Upper lobe of left lung (tissue), 6 donors: ENCODE measurements around the gene SIAH1. TPM values are rescaled to one million over a fixed set of nuclear protein-coding genes. Genes with fewer than 3 reads are reported as not detected.
A peak's percentile ranks its signal among the peaks of the same experiment; 100 is the strongest.

Experiments used
- ATAC-seq, 2 donors: fragments of 200-7000 bp; cut with Tn5 transposase; one replicate each; pipeline ENCODE4 v1.9.1; 2022; ENCODE audit warnings: mild to moderate bottlenecking in 2 of 2, moderate library complexity in 2 of 2; ENCODE audit not compliant: low FRiP score in 2 of 2
- DNase-seq, 2 donors: peaks; one replicate each; pipeline ENCODE4 v3.0.0-alpha.2; 2019 to 2020
- H3K27ac ChIP-seq, 4 donors: fragments of 200-600 bp; sonication (generic); one replicate each; pipeline ENCODE4 v1.5.1; 2016 to 2019
- H3K27me3 ChIP-seq, 4 donors: fragments of 200-600 bp; sonication (generic); one replicate each; pipeline ENCODE4 v1.5.1; 2017 to 2019
- H3K36me3 ChIP-seq, 4 donors: fragments of 200-600 bp; sonication (generic); one replicate each; pipeline ENCODE4 v1.5.1; 2016 to 2019
- H3K4me1 ChIP-seq, 4 donors: fragments of 200-600 bp; sonication (generic); one replicate each; pipeline ENCODE4 v1.5.1; 2018 to 2019
- H3K4me3 ChIP-seq, 4 donors: fragments of 200-600 bp; sonication (generic); one replicate each; pipeline ENCODE4 v1.5.1; 2017 to 2019; ENCODE audit warnings: mild to moderate bottlenecking in 2 of 4, moderate library complexity in 1 of 4
- H3K9me3 ChIP-seq, 4 donors: fragments of 200-600 bp; sonication (generic); one replicate each; pipeline ENCODE4 v1.5.1; 2018 to 2019
- EP300 ChIP-seq, 4 donors: sonication (generic); formaldehyde crosslinking; IDR thresholded peaks; one replicate each; pipeline ENCODE4 v1.5.1; 2017; ENCODE audit warnings: antibody characterized with exemption in 4 of 4, control low read depth in 2 of 4
- POLR2A ChIP-seq, 4 donors: fragments of 450-650 bp; IDR thresholded peaks; one replicate each; pipeline ENCODE4 v1.5.1; 2016 to 2017; ENCODE audit warnings: antibody characterized with exemption in 4 of 4, mild to moderate bottlenecking in 2 of 4
- POLR2AphosphoS5 ChIP-seq, 2 donors: sonication (generic); formaldehyde crosslinking; IDR thresholded peaks; one replicate each; pipeline ENCODE4 v1.5.1; 2017; ENCODE audit warnings: antibody characterized with exemption in 2 of 2
- WGBS, 2 donors: methylation state at CpG; one replicate each; pipeline ENCODE4 v1.1.5; 2017 to 2018; 5-methylcytosine and 5-hydroxymethylcytosine counted together
- total RNA-seq, 6 donors: library from RNA; depleted of rRNA in 4 of 6; stranded (reverse); fragments of >200 nt in 4 of 6; gene quantifications; one replicate each; pipeline versions ENCODE4 v1.1.0 to v1.2.1, GENCODE V29; 2016 to 2021
- TF ChIP-seq, protein P1 (sequence below), 6 experiments: fragments of 450-650 bp in 4 of 6; fragments of 200-600 bp in 2 of 6; sonication (generic) in 2 of 6; IDR thresholded peaks; one replicate each; pipeline ENCODE4 v1.5.1; 2016 to 2019; ENCODE audit warnings: antibody characterized with exemption in 6 of 6
- donor health status: DM: no; HTN: no; CAD: no; lungs with moderate emphysema.
- donor health status: DM: no; HTN: yes; CAD: no; lungs with severe emphysema.

SIAH1 gene
- total RNA-seq, 6 donors from 2014 or later, result 19.4 to 45.1 (median 24.9) TPM

DNA sequence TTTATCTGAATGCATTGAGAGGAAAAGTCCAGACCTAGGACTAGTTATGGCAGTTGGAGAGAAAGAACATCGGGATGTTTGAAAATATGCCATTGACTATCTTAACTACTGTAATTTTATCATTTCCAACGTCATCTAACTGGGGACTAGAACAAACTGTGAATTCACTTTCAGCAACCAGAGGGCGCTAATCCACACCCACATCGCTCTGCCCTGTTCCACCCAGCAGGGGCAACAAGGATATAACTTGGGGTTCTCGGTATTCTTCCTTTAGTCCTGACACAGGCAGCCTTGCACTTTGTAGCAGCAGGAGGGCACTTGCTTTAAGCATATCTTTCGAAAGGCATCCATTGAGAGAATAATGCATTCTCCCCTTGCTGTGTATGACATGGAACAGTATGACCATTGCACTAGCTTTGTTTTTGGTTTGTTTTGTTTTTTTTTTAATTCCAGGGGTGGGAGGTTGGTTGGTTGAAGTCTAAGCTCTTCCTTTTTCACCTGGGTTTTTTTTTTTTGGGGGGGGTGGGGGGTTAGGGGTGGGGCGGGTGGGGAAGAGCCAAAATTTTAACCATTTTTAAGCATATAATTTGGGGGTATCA, 31.5 kb downstream of the SIAH1 start:
- Histone ChIP-seq H3K9me3 (no peaks in the 10 kb centered on the region), H3K36me3 (peaks cover 11 to 66% (median 23%) of the 10 kb centered on the region in 4 donors), H3K27me3 (no peaks in the 10 kb centered on the region), H3K27ac (no peak overlapping the region), H3K4me1 (peaks cover 0 to 6% (median 4%) of the 10 kb centered on the region in 4 donors), H3K4me3 (no peak overlapping the region)
- TF ChIP-seq EP300 (IDR thresholded peaks at IDR 0.05) (no peak), POLR2A (IDR thresholded peaks at IDR 0.05) (no peak), POLR2AphosphoS5 (IDR thresholded peaks at IDR 0.05) (no peak)
- TF ChIP-seq, protein P1, sequence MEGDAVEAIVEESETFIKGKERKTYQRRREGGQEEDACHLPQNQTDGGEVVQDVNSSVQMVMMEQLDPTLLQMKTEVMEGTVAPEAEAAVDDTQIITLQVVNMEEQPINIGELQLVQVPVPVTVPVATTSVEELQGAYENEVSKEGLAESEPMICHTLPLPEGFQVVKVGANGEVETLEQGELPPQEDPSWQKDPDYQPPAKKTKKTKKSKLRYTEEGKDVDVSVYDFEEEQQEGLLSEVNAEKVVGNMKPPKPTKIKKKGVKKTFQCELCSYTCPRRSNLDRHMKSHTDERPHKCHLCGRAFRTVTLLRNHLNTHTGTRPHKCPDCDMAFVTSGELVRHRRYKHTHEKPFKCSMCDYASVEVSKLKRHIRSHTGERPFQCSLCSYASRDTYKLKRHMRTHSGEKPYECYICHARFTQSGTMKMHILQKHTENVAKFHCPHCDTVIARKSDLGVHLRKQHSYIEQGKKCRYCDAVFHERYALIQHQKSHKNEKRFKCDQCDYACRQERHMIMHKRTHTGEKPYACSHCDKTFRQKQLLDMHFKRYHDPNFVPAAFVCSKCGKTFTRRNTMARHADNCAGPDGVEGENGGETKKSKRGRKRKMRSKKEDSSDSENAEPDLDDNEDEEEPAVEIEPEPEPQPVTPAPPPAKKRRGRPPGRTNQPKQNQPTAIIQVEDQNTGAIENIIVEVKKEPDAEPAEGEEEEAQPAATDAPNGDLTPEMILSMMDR (IDR thresholded peaks at IDR 0.05), result peak; percentile 81 to 92 (median 86)
- WGBS, 2 donors, result 17 to 28% methylated on average over 7 of the region's 7 CpGs
- peak; percentile 86 to 90 for ATAC-seq
- peak in 1 of 2 donors; percentile 71 for DNase-seq

DNA sequence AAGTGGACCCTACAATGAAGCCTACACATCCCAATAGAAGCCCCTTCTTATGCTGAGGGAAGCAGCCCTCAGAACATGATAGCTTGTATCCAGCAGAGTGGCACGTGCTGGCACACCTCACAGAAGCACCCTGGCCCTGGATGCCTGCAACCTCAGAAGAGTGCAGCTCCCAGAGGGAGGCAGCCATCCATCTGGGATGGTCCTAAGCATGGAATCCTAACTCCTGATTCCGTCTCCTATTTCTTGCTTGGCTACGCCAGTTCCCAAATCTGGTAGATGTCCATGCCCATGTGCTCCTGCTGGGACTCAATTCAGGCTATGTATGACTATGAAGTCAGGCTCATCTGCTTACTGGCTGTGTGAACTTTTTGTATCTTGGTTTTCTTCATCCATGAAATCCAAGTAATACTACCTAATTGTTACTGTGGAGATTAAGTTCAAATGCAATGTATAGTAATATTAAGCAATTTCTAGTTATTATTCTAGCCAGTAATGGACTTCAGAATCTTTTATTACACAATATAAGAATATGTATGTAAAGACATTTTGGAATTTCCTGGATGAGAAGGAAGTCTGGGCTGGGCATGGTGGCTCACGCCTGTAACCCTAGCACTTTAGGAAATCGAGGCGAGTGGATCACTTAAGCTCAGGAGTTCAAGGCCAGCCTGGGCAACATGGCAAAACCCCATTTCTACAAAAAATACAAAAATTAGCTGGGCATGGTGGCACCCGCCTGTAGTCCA, 32.4 kb downstream of the SIAH1 start:
- no peaks in the 10 kb centered on the region for H3K27me3 ChIP-seq
- no peak for TF ChIP-seq EP300 (IDR thresholded peaks at IDR 0.05)
- TF ChIP-seq, protein P1 (IDR thresholded peaks at IDR 0.05), result no peak
- no peak for TF ChIP-seq POLR2AphosphoS5 (IDR thresholded peaks at IDR 0.05)
- H3K9me3 ChIP-seq, result no peaks in the 10 kb centered on the region
- DNase-seq, result no peak
- H3K4me3 ChIP-seq, result no peak overlapping the region
- H3K27ac ChIP-seq, result no peak overlapping the region
- WGBS, 2 donors, result 75 to 85% methylated on average over 7 of the region's 7 CpGs
- peaks cover 0 to 6% (median 4%) of the 10 kb centered on the region in 4 donors for H3K4me1 ChIP-seq
- ATAC-seq, result peak in 1 of 2 donors; percentile 4
- H3K36me3 ChIP-seq, result peaks cover 11 to 74% (median 23%) of the 10 kb centered on the region in 4 donors

DNA sequence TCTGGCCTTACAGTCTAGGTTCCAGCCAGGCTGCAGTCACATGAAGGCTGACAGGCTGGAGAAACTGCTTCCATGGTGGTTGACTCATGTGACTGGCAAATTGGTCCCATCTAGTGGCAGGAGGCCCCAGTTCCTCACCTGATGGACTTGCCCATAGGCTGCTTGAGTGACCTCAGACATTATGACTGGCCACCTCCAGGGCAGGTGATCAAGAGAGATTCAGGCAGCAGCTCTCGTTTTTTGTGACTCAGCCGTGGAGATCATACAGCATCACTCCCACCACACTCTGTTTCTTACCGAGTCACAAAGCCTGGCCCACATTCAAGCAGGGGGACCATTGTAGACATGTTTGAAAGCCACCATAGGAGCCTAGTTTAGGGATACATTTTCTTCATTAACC, 34.5 kb downstream of the SIAH1 start:
- DNase-seq (no peak), ATAC-seq (no peak)
- Histone ChIP-seq H3K4me3 (no peak overlapping the region), H3K4me1 (peaks cover 0 to 9% (median 4%) of the 10 kb centered on the region in 4 donors), H3K27me3 (no peaks in the 10 kb centered on the region), H3K27ac (no peak overlapping the region), H3K9me3 (no peaks in the 10 kb centered on the region), H3K36me3 (peaks cover 11 to 70% (median 25%) of the 10 kb centered on the region in 4 donors)
- TF ChIP-seq EP300 (IDR thresholded peaks at IDR 0.05), result no peak
- TF ChIP-seq, protein P1 (IDR thresholded peaks at IDR 0.05), result no peak
- TF ChIP-seq POLR2A (IDR thresholded peaks at IDR 0.05), result no peak
- no peak for TF ChIP-seq POLR2AphosphoS5 (IDR thresholded peaks at IDR 0.05)
- 86% methylated on average over 3 of the region's 3 CpGs; no CpG with 5 or more reads in 1 of the 2 donors for WGBS, 2 donors

DNA sequence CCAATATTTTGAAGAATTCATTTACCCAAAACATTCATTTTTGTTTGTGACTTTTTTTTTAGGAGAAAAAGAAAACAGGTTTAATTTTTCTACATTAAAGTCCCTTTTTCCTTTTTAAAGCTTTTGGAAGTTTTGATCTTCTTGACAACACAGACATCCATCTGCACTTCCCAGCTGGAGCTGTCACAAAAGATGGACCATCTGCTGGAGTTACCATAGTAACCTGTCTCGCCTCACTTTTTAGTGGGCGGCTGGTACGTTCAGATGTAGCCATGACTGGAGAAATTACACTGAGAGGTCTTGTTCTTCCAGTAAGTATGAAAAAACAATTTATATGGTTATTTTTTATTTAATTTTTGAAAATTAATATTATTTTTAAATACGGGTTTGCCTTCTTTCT, 37.2 kb downstream of the SIAH1 start:
- ATAC-seq (no peak), DNase-seq (no peak)
- TF ChIP-seq, protein P1 (IDR thresholded peaks at IDR 0.05), result no peak
- TF ChIP-seq POLR2AphosphoS5 (IDR thresholded peaks at IDR 0.05), result no peak
- no peak for TF ChIP-seq EP300 (IDR thresholded peaks at IDR 0.05)
- TF ChIP-seq POLR2A (IDR thresholded peaks at IDR 0.05), result no peak
- Histone ChIP-seq H3K27me3 (no peaks in the 10 kb centered on the region), H3K4me1 (peaks cover 0 to 3% (median 0%) of the 10 kb centered on the region in 4 donors), H3K9me3 (no peaks in the 10 kb centered on the region), H3K4me3 (no peak overlapping the region), H3K27ac (no peak overlapping the region), H3K36me3 (peaks cover 13 to 59% (median 25%) of the 10 kb centered on the region in 4 donors)
- WGBS, 2 donors, result 78 to 86% methylated on average over 4 of the region's 4 CpGs
